ENCODE measurements around the gene POLN. TPM values are rescaled to one million over a fixed set of nuclear protein-coding genes. Genes with fewer than 3 reads are reported as not detected.

POLN gene
- total RNA-seq, 1 donor from 2014 or later: 2.2 TPM

GRCh38 chr4:2075987-2076907, 165.7 kb downstream of the POLN start:
- H3K36me3 ChIP-seq: no peaks in the 10 kb centered on the region
- ATAC-seq (no peak), DNase-seq (no peak)
- peaks cover 2% of the 10 kb centered on the region for H3K27me3 ChIP-seq (ENCODE audit: low read depth)
- intact Hi-C loops (cut with DNase I): no loop called here
- H3K9me3 ChIP-seq: no peaks in the 10 kb centered on the region
- H3K4me1 ChIP-seq: no peaks in the 10 kb centered on the region
- no peak overlapping the region for H3K27ac ChIP-seq
- TF ChIP-seq CTCF (IDR thresholded peaks at IDR 0.05): no peak
- no peak overlapping the region for H3K4me3 ChIP-seq

GRCh38 chr4:2075171-2075986, 166.5 kb downstream of the POLN start:
- Histone ChIP-seq H3K27ac (no peak overlapping the region), H3K4me1 (no peaks in the 10 kb centered on the region), H3K36me3 (no peaks in the 10 kb centered on the region), H3K27me3 (ENCODE audit: low read depth) (peaks cover 5% of the 10 kb centered on the region), H3K9me3 (no peaks in the 10 kb centered on the region), H3K4me3 (no peak overlapping the region)
- ATAC-seq: no peak
- intact Hi-C loops (cut with DNase I): no loop called here
- no peak for DNase-seq
- no peak for TF ChIP-seq CTCF (IDR thresholded peaks at IDR 0.05)

- H3K4me1 ChIP-seq: no peaks in the 10 kb centered on the region
- ATAC-seq: no peak
- intact Hi-C loops (cut with DNase I): no loop called here
- H3K27me3 ChIP-seq (ENCODE audit: low read depth): peaks cover 5% of the 10 kb centered on the region
- H3K27ac ChIP-seq: no peak overlapping the region
- no peaks in the 10 kb centered on the region for H3K36me3 ChIP-seq
- TF ChIP-seq CTCF (IDR thresholded peaks at IDR 0.05): no peak
- H3K4me3 ChIP-seq: no peak overlapping the region
- H3K9me3 ChIP-seq: no peaks in the 10 kb centered on the region
- no peak for DNase-seq
These were observed 167.3 kb downstream of the POLN start for GRCh38 chr4:2074588-2074987.

GRCh38 chr4:2073808-2074481, 168.0 kb downstream of the POLN start:
- intact Hi-C loops (cut with DNase I): no loop called here
- Histone ChIP-seq H3K4me1 (no peaks in the 10 kb centered on the region), H3K4me3 (no peak overlapping the region), H3K9me3 (no peaks in the 10 kb centered on the region), H3K27ac (no peak overlapping the region), H3K36me3 (no peaks in the 10 kb centered on the region), H3K27me3 (ENCODE audit: low read depth) (peaks cover 7% of the 10 kb centered on the region)
- TF ChIP-seq CTCF (IDR thresholded peaks at IDR 0.05): no peak
- DNase-seq (no peak), ATAC-seq (no peak)
